Choroid plexus epithelial cell (primary cell): ENCODE measurements around the gene TK2.

Source experiments
- DNase-seq: peaks from one replicate; pipeline ENCODE4 v3.0.0-alpha.2; 2010; ENCODE audit warnings: low read depth
- H3K4me3 ChIP-seq: 2 replicates; pipeline ENCODE4 v1.5.1; 2011; ENCODE audit warnings: low read depth, mild to moderate bottlenecking, control low read depth, low read length, moderate library complexity
- TF ChIP-seq, protein P1 (sequence below): conservative IDR thresholded peaks from 2 replicates; pipeline ENCODE4 v1.5.1; 2011; ENCODE audit warnings: low read depth, mild to moderate bottlenecking, control low read depth, inconsistent platforms, low read length, moderate library complexity

Gene TK2

GRCh38 chr16:66552286-66553177 is 2.6 kb upstream of the TK2 start, which contains the start of gene CKLF:
CKLF (plus strand) TSS chr16:66552576; CDS start chr16:66552716, 140 bp downstream.
- TF ChIP-seq, protein P1, sequence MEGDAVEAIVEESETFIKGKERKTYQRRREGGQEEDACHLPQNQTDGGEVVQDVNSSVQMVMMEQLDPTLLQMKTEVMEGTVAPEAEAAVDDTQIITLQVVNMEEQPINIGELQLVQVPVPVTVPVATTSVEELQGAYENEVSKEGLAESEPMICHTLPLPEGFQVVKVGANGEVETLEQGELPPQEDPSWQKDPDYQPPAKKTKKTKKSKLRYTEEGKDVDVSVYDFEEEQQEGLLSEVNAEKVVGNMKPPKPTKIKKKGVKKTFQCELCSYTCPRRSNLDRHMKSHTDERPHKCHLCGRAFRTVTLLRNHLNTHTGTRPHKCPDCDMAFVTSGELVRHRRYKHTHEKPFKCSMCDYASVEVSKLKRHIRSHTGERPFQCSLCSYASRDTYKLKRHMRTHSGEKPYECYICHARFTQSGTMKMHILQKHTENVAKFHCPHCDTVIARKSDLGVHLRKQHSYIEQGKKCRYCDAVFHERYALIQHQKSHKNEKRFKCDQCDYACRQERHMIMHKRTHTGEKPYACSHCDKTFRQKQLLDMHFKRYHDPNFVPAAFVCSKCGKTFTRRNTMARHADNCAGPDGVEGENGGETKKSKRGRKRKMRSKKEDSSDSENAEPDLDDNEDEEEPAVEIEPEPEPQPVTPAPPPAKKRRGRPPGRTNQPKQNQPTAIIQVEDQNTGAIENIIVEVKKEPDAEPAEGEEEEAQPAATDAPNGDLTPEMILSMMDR = no peak
- DNase-seq = peak; percentile 92
- peak within 1 kb of the TSS; percentile 84 for H3K4me3 ChIP-seq

- peak overlapping the region; percentile 84 for H3K4me3 ChIP-seq
- DNase-seq = no peak
- TF ChIP-seq, protein P1 = no peak
Observed at GRCh38 chr16:66551788-66552285, 1.9 kb upstream of the TK2 start.

DNA sequence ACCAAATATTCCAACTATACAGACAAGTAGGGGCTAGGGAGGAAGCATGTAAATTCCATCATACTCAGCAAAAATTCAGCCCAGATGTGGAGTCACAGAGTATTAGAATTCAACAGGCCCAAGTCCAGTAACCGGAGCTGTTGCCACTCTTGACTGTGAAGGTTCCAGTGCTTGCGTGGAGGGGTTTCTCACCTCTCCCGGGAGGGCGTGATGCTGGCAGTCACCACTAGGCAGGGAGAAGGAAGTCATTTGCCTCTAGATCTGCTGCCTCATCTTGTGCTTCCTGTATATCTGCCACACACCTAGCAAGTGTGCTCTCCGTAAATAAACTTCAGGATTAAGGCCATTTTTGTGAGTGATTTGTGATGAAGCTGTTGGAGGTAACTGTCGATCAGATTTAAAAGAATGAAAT is 1.4 kb upstream of the TK2 start:
- DNase-seq = peak; percentile 37
- TF ChIP-seq, protein P1 = peak; percentile 35
- no peak overlapping the region for H3K4me3 ChIP-seq

GRCh38 chr16:66548868-66549267 is 1.1 kb downstream of the TK2 start:
- TF ChIP-seq, protein P1 = no peak
- peak overlapping the region; percentile 67 for H3K4me3 ChIP-seq
- no peak for DNase-seq

DNA sequence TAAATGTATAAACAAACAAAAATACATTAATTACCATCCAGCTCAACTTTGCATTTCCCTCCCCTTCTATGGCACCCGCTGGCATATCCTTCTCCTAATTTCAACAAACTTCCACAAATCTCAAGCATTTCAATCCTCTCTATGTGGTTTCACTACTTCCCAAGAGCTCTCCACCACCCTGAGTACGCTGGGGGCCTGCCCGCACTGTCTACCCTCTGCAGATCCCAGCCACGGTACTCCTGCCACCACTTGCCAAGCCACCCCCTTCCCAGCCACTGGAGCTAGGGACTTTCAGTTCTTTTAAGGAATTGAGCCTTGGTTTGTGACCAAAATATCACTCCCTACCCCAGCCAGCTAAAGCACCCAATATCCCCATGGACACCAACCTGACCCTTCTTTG is 1.9 kb downstream of the TK2 start:
- DNase-seq = no peak
- TF ChIP-seq, protein P1 = no peak

GRCh38 chr16:66547101-66547989 is 2.6 kb downstream of the TK2 start:
- H3K4me3 ChIP-seq = no peak overlapping the region
- TF ChIP-seq, protein P1 = no peak
- DNase-seq = no peak

More for the DNA sequence above, 1.9 kb downstream of the TK2 start:
- no peak overlapping the region for H3K4me3 ChIP-seq
